ENCODE results near the gene VMAC.

Gene VMAC

GRCh38 chr19:5903624-5904351, 884 bp upstream of the VMAC start, which contains the start of gene NDUFA11:
Gene NDUFA11 (minus strand): TSS chr19:5903790. CDS start chr19:5903708, 82 bp downstream.
- DNase-seq (ENCODE audit: low read depth), result peak; percentile 95

GRCh38 chr19:5905114-5905778, 574 bp downstream of the VMAC start:
- no peak for DNase-seq (ENCODE audit: low read depth)

GRCh38 chr19:5907241-5907640, 2.6 kb downstream of the VMAC start:
- DNase-seq (ENCODE audit: low read depth), result no peak

- DNase-seq (ENCODE audit: low read depth), result no peak
Observed at GRCh38 chr19:5908773-5909442, 4.2 kb downstream of the VMAC start.

GRCh38 chr19:5910638-5910907, 5.9 kb downstream of the VMAC start:
- DNase-seq (ENCODE audit: low read depth), result no peak

- DNase-seq (ENCODE audit: low read depth), result no peak
Observed at GRCh38 chr19:5911366-5911765, 6.7 kb downstream of the VMAC start.

GRCh38 chr19:5913739-5914357, 9.2 kb downstream of the VMAC start, which contains the start of gene CAPS:
Gene CAPS (plus strand): TSS chr19:5914254. CDS start chr19:5914407, 153 bp downstream.
- DNase-seq (ENCODE audit: low read depth), result no peak

GRCh38 chr19:5914358-5914774, 9.7 kb downstream of the VMAC start:
- no peak for DNase-seq (ENCODE audit: low read depth)

- no peak for DNase-seq (ENCODE audit: low read depth)
Observed at GRCh38 chr19:5914946-5915781, 10.5 kb downstream of the VMAC start.

GRCh38 chr19:5915782-5916165, 11.1 kb downstream of the VMAC start:
- no peak for DNase-seq (ENCODE audit: low read depth)

GRCh38 chr19:5916181-5916708, 11.6 kb downstream of the VMAC start:
- DNase-seq (ENCODE audit: low read depth), result no peak

- no peak for DNase-seq (ENCODE audit: low read depth)
Observed at GRCh38 chr19:5917431-5918107, 12.9 kb downstream of the VMAC start.

- no peak for DNase-seq (ENCODE audit: low read depth)
Observed at GRCh38 chr19:5918463-5919079, 13.9 kb downstream of the VMAC start.

GRCh38 chr19:5921516-5922160, 17.0 kb downstream of the VMAC start:
- no peak for DNase-seq (ENCODE audit: low read depth)

- no peak for DNase-seq (ENCODE audit: low read depth)
Observed at GRCh38 chr19:5922161-5922545, 17.5 kb downstream of the VMAC start.

- DNase-seq (ENCODE audit: low read depth), result no peak
Observed at GRCh38 chr19:5923356-5923755, 18.7 kb downstream of the VMAC start.

GRCh38 chr19:5925830-5926427, 21.3 kb downstream of the VMAC start:
- DNase-seq (ENCODE audit: low read depth), result no peak

- no peak for DNase-seq (ENCODE audit: low read depth)
Observed at GRCh38 chr19:5926641-5927440, 22.2 kb downstream of the VMAC start.

- no peak for DNase-seq (ENCODE audit: low read depth)
Observed at GRCh38 chr19:5927441-5927821, 22.8 kb downstream of the VMAC start.
